HepG2 (cell line): Measurements from ENCODE around the gene MYADML2. TPM values are rescaled to one million over a fixed set of nuclear protein-coding genes. Genes with fewer than 3 reads are reported as not detected.

Experiments
- CREB1 ChIP-seq, 2 experiments: fragments of 450-650 bp in 1 of 2; IDR thresholded peaks; 2 replicates each; pipeline ENCODE4 v1.6.1; 2016 to 2017; ENCODE audit warnings: control low read depth in 1 of 2, mild to moderate bottlenecking in 1 of 2, missing compliant biosample characterization in 1 of 2, missing genetic modification characterization in 1 of 2
- DNMT3B ChIP-seq: conservative IDR thresholded peaks from 2 replicates; pipeline ENCODE4 v1.6.1; 2016; ENCODE audit warnings: missing biosample characterization, control low read depth
- EED ChIP-seq: sonication (generic); formaldehyde crosslinking; IDR thresholded peaks from 2 replicates; pipeline ENCODE4 v1.5.0; 2020; ENCODE audit warnings: mild to moderate bottlenecking, missing genetic modification reagents
- ETV5 ChIP-seq: IDR thresholded peaks from 2 replicates; pipeline ENCODE4 v1.6.1; 2018; ENCODE audit warnings: missing biosample characterization, missing genetic modification reagents, inconsistent platforms, borderline replicate concordance
- FUBP1 ChIP-seq: sonication (generic); formaldehyde crosslinking; IDR thresholded peaks from 2 replicates; pipeline ENCODE4 v1.5.1; 2020; ENCODE audit warnings: missing genetic modification reagents, mild to moderate bottlenecking, borderline replicate concordance
- HNF4G ChIP-seq, 2 experiments: sonication (generic) in 1 of 2; formaldehyde crosslinking in 1 of 2; IDR thresholded peaks; 2 replicates each; pipeline versions ENCODE4 v1.4.0 to v1.6.1; 2011 to 2020; ENCODE audit warnings: borderline replicate concordance in 2 of 2, low read depth in 2 of 2, mild to moderate bottlenecking in 2 of 2, low read length in 1 of 2, missing genetic modification reagents in 1 of 2, moderate library complexity in 1 of 2
- IKZF4 ChIP-seq: sonication (generic); formaldehyde crosslinking; IDR thresholded peaks from 2 replicates; pipeline ENCODE4 v1.5.1; 2020; ENCODE audit warnings: borderline replicate concordance, mild to moderate bottlenecking, low read depth, missing genetic modification reagents; ENCODE audit errors: not compliant biosample characterization
- ISX ChIP-seq: sonication (generic); formaldehyde crosslinking; conservative IDR thresholded peaks from 2 replicates; pipeline ENCODE4 v1.5.0; 2020; ENCODE audit warnings: missing genetic modification reagents
- JUND ChIP-seq: sonication (generic); formaldehyde crosslinking; IDR thresholded peaks from 2 replicates; pipeline ENCODE4 v1.8.0; 2022; ENCODE audit warnings: mild to moderate bottlenecking, missing genetic modification reagents
- MYC ChIP-seq: sonication (generic); formaldehyde crosslinking; IDR thresholded peaks from 2 replicates; pipeline ENCODE4 v1.9.0; 2021; ENCODE audit warnings: missing genetic modification reagents, borderline replicate concordance
- NFRKB ChIP-seq: fragments of 450-650 bp; IDR thresholded peaks from 2 replicates; pipeline ENCODE4 v1.6.1; 2017
- POLR2AphosphoS5 ChIP-seq: IDR thresholded peaks from 2 replicates; pipeline ENCODE4 v1.6.1; 2012; ENCODE audit warnings: low read depth, low read length
- SMC3 ChIP-seq: IDR thresholded peaks from 2 replicates; pipeline ENCODE4 v1.6.1; 2011; ENCODE audit warnings: low read length, improper control_type of control experiment
- TOE1 ChIP-seq: sonication (generic); formaldehyde crosslinking; IDR thresholded peaks from 2 replicates; pipeline ENCODE4 v1.4.0; 2020; ENCODE audit warnings: mild to moderate bottlenecking, missing genetic modification reagents
- ZBTB2 ChIP-seq: sonication (generic); formaldehyde crosslinking; IDR thresholded peaks from 2 replicates; pipeline ENCODE4 v1.8.0; 2022; ENCODE audit warnings: low read depth, missing genetic modification reagents
- ZBTB8A ChIP-seq: sonication (generic); formaldehyde crosslinking; IDR thresholded peaks from 2 replicates; pipeline ENCODE4 v1.4.0; 2020; ENCODE audit warnings: mild to moderate bottlenecking, low read depth, missing genetic modification reagents, borderline replicate concordance
- ZNF121 ChIP-seq: sonication (generic); formaldehyde crosslinking; IDR thresholded peaks from 2 replicates; pipeline ENCODE4 v1.5.0; 2020; ENCODE audit warnings: mild to moderate bottlenecking, missing genetic modification reagents
- ZNF138 ChIP-seq: sonication (generic); formaldehyde crosslinking; IDR thresholded peaks from 2 replicates; pipeline ENCODE4 v1.5.0; 2020; ENCODE audit warnings: mild to moderate bottlenecking, low read depth, missing genetic modification reagents
- ZNF460 ChIP-seq: sonication (generic); formaldehyde crosslinking; IDR thresholded peaks from 2 replicates; pipeline ENCODE4 v1.5.1; 2020; ENCODE audit warnings: missing genetic modification reagents, mild to moderate bottlenecking, borderline replicate concordance
- ZNF552 ChIP-seq: sonication (generic); formaldehyde crosslinking; IDR thresholded peaks from 2 replicates; pipeline ENCODE4 v1.9.0; 2022; ENCODE audit warnings: missing genetic modification reagents, mild to moderate bottlenecking, borderline replicate concordance
- ZNF639 ChIP-seq: conservative IDR thresholded peaks from 2 replicates; pipeline ENCODE4 v1.6.1; 2018; ENCODE audit warnings: missing genetic modification reagents
- ZNF670 ChIP-seq: sonication (generic); formaldehyde crosslinking; IDR thresholded peaks from 2 replicates; pipeline ENCODE4 v1.8.0; 2022; ENCODE audit warnings: mild to moderate bottlenecking, missing genetic modification reagents, borderline replicate concordance
- ZNF703 ChIP-seq: sonication (generic); formaldehyde crosslinking; IDR thresholded peaks from 2 replicates; pipeline ENCODE4 v1.5.1; 2020; ENCODE audit warnings: missing genetic modification reagents, mild to moderate bottlenecking, moderate library complexity, borderline replicate concordance
- ZNF816 ChIP-seq: sonication (generic); formaldehyde crosslinking; IDR thresholded peaks from 2 replicates; pipeline ENCODE4 v1.8.0; 2022; ENCODE audit warnings: missing genetic modification reagents, mild to moderate bottlenecking, borderline replicate concordance
- ZNF878 ChIP-seq: sonication (generic); formaldehyde crosslinking; IDR thresholded peaks from 2 replicates; pipeline ENCODE4 v1.8.1; 2023; ENCODE audit warnings: mild to moderate bottlenecking, missing genetic modification reagents, moderate library complexity
- polyA plus RNA-seq, 8 experiments: library from polyadenylated mRNA; depleted of rRNA in 3 of 8; stranded (reverse) in 7 of 8; unstranded in 1 of 8; fragments of >200 nt; fragmentation: Illumina TruSeq in 4 of 8; extraction: Trizol in 4 of 8; gene quantifications; 2 replicates each; pipeline versions ENCODE4 v1.2.1 to v1.2.3, GENCODE V29; 2011 to 2016; ENCODE audit warnings: low read depth in 4 of 8, missing spikeins in 1 of 8, mixed read lengths in 1 of 8; ENCODE audit not compliant: insufficient read depth in 1 of 8
- total RNA-seq, 5 experiments: library from RNA; depleted of rRNA; stranded (reverse); fragments of >200 nt; fragmentation: Illumina TruSeq; extraction: Trizol; gene quantifications; 2 replicates each; pipeline ENCODE4 v1.2.3, GENCODE V29; 2016; ENCODE audit warnings: low read depth in 1 of 5

Gene MYADML2
- total and polyA plus RNA-seq, 2 of the 13 experiments (the other 11 are each of a cell fraction or from before 2014, with no cell fraction given) = not detected

GRCh38 chr17:81991684-81992305, 44.8 kb upstream of the MYADML2 start (continued):
- 0 out of 2 replicates have a peak, but pooled peaks have one; percentile 50 for TF ChIP-seq ZBTB2 (CRISPR knock-in tag)
- TF ChIP-seq ZBTB8A (CRISPR knock-in tag) = no peak
- TF ChIP-seq ZNF703 (CRISPR knock-in tag) = no peak
- TF ChIP-seq JUND (CRISPR knock-in tag) = no peak; the same call in 1 of the 2 replicates
- 0 out of 2 replicates have a peak, but pooled peaks have one; percentile 43 for TF ChIP-seq FUBP1 (CRISPR knock-in tag)
- no peak; the same call in none of the 2 replicates for TF ChIP-seq ZNF639 (CRISPR knock-in tag)
- TF ChIP-seq ZNF816 (CRISPR knock-in tag) = no peak
- peak; percentile 71; the same call in 1 of the 2 replicates for TF ChIP-seq ETV5 (CRISPR knock-in tag)
- TF ChIP-seq SMC3 = peak; percentile 40; the same call in 1 of the 2 replicates
- no peak for TF ChIP-seq NFRKB
- peak; percentile 6; the same call in 1 of the 2 replicates for TF ChIP-seq ZNF460 (CRISPR knock-in tag)
- TF ChIP-seq DNMT3B (CRISPR knock-in tag) = no peak; the same call in 1 of the 2 replicates
- peak; percentile 39 for TF ChIP-seq IKZF4
- TF ChIP-seq HNF4G (IDR thresholded peaks at IDR 0.05; ENCODE audit: borderline replicate concordance, low read depth, low read length) = no peak
- TF ChIP-seq HNF4G (CRISPR knock-in tag; IDR thresholded peaks at IDR 0.05; ENCODE audit: borderline replicate concordance, low read depth) = no peak; the same call in 1 of the 2 replicates
- TF ChIP-seq EED (CRISPR knock-in tag) = no peak; the same call in none of the 2 replicates
- no peak; the same call in 1 of the 2 replicates for TF ChIP-seq ZNF552
- no peak for TF ChIP-seq ZNF670 (CRISPR knock-in tag)
- TF ChIP-seq ZNF878 (CRISPR knock-in tag) = peak; percentile 82; the same call in 1 of the 2 replicates
- peak; percentile 100; the same call in 1 of the 2 replicates for TF ChIP-seq ZNF121 (CRISPR knock-in tag)
- TF ChIP-seq ISX (CRISPR knock-in tag) = peak; percentile 80; the same call in 1 of the 2 replicates
- no peak; the same call in 1 of the 2 replicates for TF ChIP-seq ZNF138
- TF ChIP-seq POLR2AphosphoS5 = peak; percentile 94
- peak; percentile 53 for TF ChIP-seq CREB1 (IDR thresholded peaks at IDR 0.05)
- no peak for TF ChIP-seq CREB1 (CRISPR knock-in tag; IDR thresholded peaks at IDR 0.05)
- 0 out of 2 replicates have a peak, but pooled peaks have one; percentile 71 for TF ChIP-seq TOE1
- peak; percentile 93 for TF ChIP-seq MYC (CRISPR knock-in tag)
